ENCODE data around the gene CAV1. TPM values are rescaled to one million over a fixed set of nuclear protein-coding genes. Genes with fewer than 3 reads are reported as not detected.

The CAV1 gene
- total and polyA plus RNA-seq, 2 of the 4 experiments (the other 2 are of a cell fraction): 1,592 to 1,808 TPM

DNA sequence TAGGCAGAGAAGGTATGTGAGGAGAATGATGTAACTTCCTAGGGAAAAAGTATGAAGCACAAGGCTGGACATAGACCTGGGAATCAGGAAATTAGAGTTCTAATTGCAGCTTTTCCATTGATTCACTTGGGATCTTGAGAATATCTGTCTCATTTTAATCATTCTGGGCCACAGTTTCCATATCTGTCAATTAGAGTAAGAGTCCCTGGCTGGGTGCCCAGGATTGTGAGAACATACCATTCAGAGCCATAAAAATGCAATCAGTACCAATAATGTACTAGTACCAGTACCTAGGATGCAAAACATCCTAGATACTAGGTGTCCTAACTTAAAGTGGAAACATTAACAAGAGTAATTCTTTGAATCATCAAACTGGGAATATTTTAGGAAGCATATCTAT is 29.6 kb downstream of the CAV1 start:
- Histone ChIP-seq H3K4me3 (ENCODE audit: insufficient read depth, low read depth, low read length) (no peak overlapping the region), H3K14ac (replicated peaks; ENCODE audit: low read depth, low read length) (no peak overlapping the region), H4K20me1 (ENCODE audit: insufficient read depth, low read length) (peaks cover 20% of the 10 kb centered on the region), H4K8ac (ENCODE audit: low read depth in 2 of 2, low read length in 2 of 2) (no peak overlapping the region), H2AFZ (replicated peaks; ENCODE audit: low read length, poor library complexity) (no peak overlapping the region), H2BK5ac (ENCODE audit: low read depth, low read length, poor library complexity, severe bottlenecking) (peak overlapping the region; percentile 68), H3K4me2 (ENCODE audit: low read depth, low read length) (no peak overlapping the region), H3K9me3 (ENCODE audit: control insufficient read depth, insufficient read depth, low read length) (no peaks in the 10 kb centered on the region), H3K36me3 (ENCODE audit: control insufficient read depth, insufficient read depth, low read length) (peaks cover 33% of the 10 kb centered on the region), H3K9ac (ENCODE audit: low read depth, low read length) (no peak overlapping the region), H2AK9ac (replicated peaks; ENCODE audit: low read depth, low read length, poor library complexity) (no peak overlapping the region), H3K9me1 (ENCODE audit: insufficient read depth, low read length) (peaks cover 21% of the 10 kb centered on the region), H4K5ac (ENCODE audit: low read depth, low read length) (peak overlapping the region; percentile 51; the same call in 1 of the 2 replicates), H3K4ac (ENCODE audit: low read depth, low read length) (no peak overlapping the region), H2BK20ac (ENCODE audit: low read depth, low read length) (no peak overlapping the region), H4K91ac (ENCODE audit: insufficient read depth, low read depth, low read length) (no peak overlapping the region), H2BK15ac (ENCODE audit: low read depth, low read length) (no peak overlapping the region), H3K23ac (ENCODE audit: low read depth, low read length) (no peak overlapping the region), H3K56ac (ENCODE audit: extremely low read depth, insufficient read depth, low read length) (no peak overlapping the region), H3K18ac (ENCODE audit: low read depth, low read length) (no peak overlapping the region), H3K27me3 (ENCODE audit: control insufficient read depth, insufficient read depth, low read length) (no peaks in the 10 kb centered on the region), H3K79me1 (ENCODE audit: low read depth in 1 of 2, low read length in 2 of 2) (peaks cover 34 to 85% of the 10 kb centered on the region in 2 experiments), H2BK120ac (ENCODE audit: low read depth, low read length) (no peak overlapping the region), H3K4me1 (ENCODE audit: control insufficient read depth, insufficient read depth, low read length) (peaks cover 16% of the 10 kb centered on the region), H2AK5ac (ENCODE audit: low read depth, low read length) (no peak overlapping the region), H3K27ac (ENCODE audit: insufficient read depth, low read length) (no peak overlapping the region)
- no TSS peak for BruUV-seq (replicated peaks)
- TF ChIP-seq CEBPB (IDR thresholded peaks at IDR 0.05; ENCODE audit: low read depth, low read length): 0 out of 2 replicates have a peak, but pooled peaks have one; percentile 13
- no peak for TF ChIP-seq MXI1 (IDR thresholded peaks at IDR 0.05; ENCODE audit: borderline replicate concordance, low read depth, low read length)
- no peak for DNase-seq
- ChIA-PET POLR2A (ENCODE audit: unreplicated experiment) (no interaction called here), CTCF (no interaction called here)
- intact Hi-C loops (cut with micrococcal nuclease): no loop called here
- in situ Hi-C loops (cut with MboI; ENCODE audit: low sequenced_read_pairs): no loop called here
- no peak for ATAC-seq (ENCODE audit: low read depth)
- dilution Hi-C loops (cut with HindIII; ENCODE audit: low sequenced_read_pairs, unreplicated experiment): no loop called here
